ENCODE data around the gene ADAT3.

GRCh38 chr19:1871630-1872029 is 33.6 kb upstream of the ADAT3 start:
- TF ChIP-seq CTCF (conservative IDR thresholded peaks at IDR 0.05 in 1 of 2, IDR thresholded peaks at IDR 0.05 in 1 of 2; ENCODE audit: low read depth in 1 of 2, low read length in 2 of 2), result no peak
- no peak for TF ChIP-seq EZH2 (IDR thresholded peaks at IDR 0.05; ENCODE audit: low read length, missing control alignments)
